ENCODE data around the gene ABHD12B. TPM values are rescaled to one million over a fixed set of nuclear protein-coding genes. Genes with fewer than 3 reads are reported as not detected.
"Not testable (repeated sequence)": the region's sequence is repeated elsewhere in the genome, so short reads cannot be mapped to it uniquely, and the experiment has no call there.

Gene ABHD12B
- polyA plus RNA-seq, 1 experiment = not detected

DNA sequence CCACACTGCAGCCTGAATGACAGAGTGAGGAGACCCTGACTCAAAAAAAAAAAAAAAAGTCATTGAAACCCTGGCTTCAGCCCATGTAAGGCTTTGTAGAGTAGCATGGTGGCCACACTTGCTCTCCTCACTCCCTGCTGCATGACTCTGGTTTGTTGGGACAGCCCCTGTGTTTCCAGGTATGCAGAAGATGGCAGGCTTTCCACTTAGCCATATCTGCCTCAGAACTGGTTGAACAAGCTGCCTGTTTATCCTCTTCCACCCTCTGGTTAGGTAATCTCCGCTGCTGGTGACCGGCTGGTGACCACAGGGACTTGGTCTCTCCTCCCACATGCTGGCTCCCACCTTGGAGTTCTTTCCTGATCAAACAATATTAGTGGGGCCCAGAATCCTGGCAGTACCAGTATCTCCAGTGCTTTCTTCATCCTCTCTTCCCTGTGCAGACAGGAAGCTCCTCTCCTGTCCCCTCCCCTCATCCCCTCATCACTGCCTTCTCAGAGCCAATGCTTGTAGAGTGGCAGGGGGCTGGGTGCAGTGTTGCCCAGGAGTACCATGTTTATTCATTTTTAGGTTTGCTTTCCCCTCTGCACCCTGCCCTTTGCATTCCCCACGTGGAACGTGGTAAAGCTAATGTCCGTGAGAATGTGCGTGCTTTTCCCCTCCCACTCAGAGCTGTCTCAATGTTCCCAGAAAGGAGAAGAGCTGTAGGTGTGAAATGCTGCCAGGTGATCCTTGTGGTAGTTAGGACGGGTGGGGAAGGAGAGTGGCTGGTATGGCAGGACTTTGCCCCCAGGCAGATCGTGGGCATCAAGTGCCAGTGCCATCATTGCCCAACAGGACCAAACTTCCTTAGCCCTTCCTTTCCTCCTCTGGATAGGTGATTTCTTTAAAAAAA, 11.3 kb downstream of the ABHD12B start:
- TF ChIP-seq CTCF (IDR thresholded peaks at IDR 0.05; ENCODE audit: insufficient read depth, low read depth, low read length) = no peak
- ChIA-PET CTCF (no interaction called here), POLR2A (no interaction called here)

GRCh38 chr14:50883827-50884197, 12.0 kb downstream of the ABHD12B start:
- POLR2A ChIA-PET = no interaction called here
- TF ChIP-seq CTCF (IDR thresholded peaks at IDR 0.05; ENCODE audit: insufficient read depth, low read depth, low read length) = no peak
- Histone ChIP-seq H3K27me3 (ENCODE audit: control insufficient read depth, insufficient read depth, low read length) (no peaks in the 10 kb centered on the region), H3K4me3 (ENCODE audit: low read depth, low read length) (no peak overlapping the region), H3K36me3 (ENCODE audit: control insufficient read depth, insufficient read depth, low read length) (no peaks in the 10 kb centered on the region)
- CTCF ChIA-PET = interaction anchor here (0.7 kb wide), 1 partner anchor 240 kb away, joined by 3 read pairs; no protein-coding TSS in a partner anchor
- DNase-seq (ENCODE audit: low read depth) = no peak

More for the DNA sequence above, 11.3 kb downstream of the ABHD12B start:
- no peak for DNase-seq (ENCODE audit: low read depth)
- H3K36me3 ChIP-seq (ENCODE audit: control insufficient read depth, insufficient read depth, low read length) = no peaks in the 10 kb centered on the region
- no peaks in the 10 kb centered on the region for H3K27me3 ChIP-seq (ENCODE audit: control insufficient read depth, insufficient read depth, low read length)
- no peak overlapping the region for H3K4me3 ChIP-seq (ENCODE audit: low read depth, low read length)

- no peak for TF ChIP-seq CTCF (IDR thresholded peaks at IDR 0.05; ENCODE audit: insufficient read depth, low read depth, low read length)
- no peaks in the 10 kb centered on the region for H3K27me3 ChIP-seq (ENCODE audit: control insufficient read depth, insufficient read depth, low read length)
- POLR2A ChIA-PET = no interaction called here
- no peak for DNase-seq (ENCODE audit: low read depth)
- CTCF ChIA-PET = no interaction called here
- no peak overlapping the region for H3K4me3 ChIP-seq (ENCODE audit: low read depth, low read length)
- no peaks in the 10 kb centered on the region for H3K36me3 ChIP-seq (ENCODE audit: control insufficient read depth, insufficient read depth, low read length)
These were observed 15.6 kb downstream of the ABHD12B start for GRCh38 chr14:50887476-50887875.

- ChIA-PET POLR2A (no interaction called here), CTCF (no interaction called here)
- Histone ChIP-seq H3K4me3 (ENCODE audit: low read depth, low read length) (no peak overlapping the region), H3K27me3 (ENCODE audit: control insufficient read depth, insufficient read depth, low read length) (no peaks in the 10 kb centered on the region), H3K36me3 (ENCODE audit: control insufficient read depth, insufficient read depth, low read length) (no peaks in the 10 kb centered on the region)
- TF ChIP-seq CTCF (IDR thresholded peaks at IDR 0.05; ENCODE audit: insufficient read depth, low read depth, low read length) = no peak
- no peak for DNase-seq (ENCODE audit: low read depth)
These were observed 20.4 kb downstream of the ABHD12B start for GRCh38 chr14:50892255-50892654.

DNA sequence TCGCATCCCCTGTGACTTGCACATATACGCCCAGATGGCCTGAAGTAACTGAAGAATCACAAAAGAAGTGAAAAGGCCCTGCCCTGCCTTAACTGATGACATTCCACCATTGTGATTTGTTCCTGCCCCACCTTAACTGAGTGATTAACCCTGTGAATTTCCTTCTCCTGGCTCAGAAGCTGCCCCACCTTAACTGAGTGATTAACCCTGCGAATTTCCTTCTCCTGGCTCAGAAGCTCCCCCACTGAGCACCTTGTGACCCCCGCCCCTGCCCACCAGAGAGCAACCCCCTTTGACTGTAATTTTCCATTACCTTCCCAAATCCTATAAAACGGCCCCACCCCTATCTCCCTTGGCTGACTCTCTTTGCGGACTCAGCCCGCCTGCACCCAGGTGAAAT, 24.6 kb downstream of the ABHD12B start:
- DNase-seq (ENCODE audit: low read depth); CTCF ChIA-PET; H3K27me3 ChIP-seq (ENCODE audit: control insufficient read depth, insufficient read depth, low read length); H3K4me3 ChIP-seq (ENCODE audit: low read depth, low read length); POLR2A ChIA-PET; H3K36me3 ChIP-seq (ENCODE audit: control insufficient read depth, insufficient read depth, low read length): not testable (repeated sequence)

- CTCF ChIA-PET; DNase-seq (ENCODE audit: low read depth); H3K36me3 ChIP-seq (ENCODE audit: control insufficient read depth, insufficient read depth, low read length); POLR2A ChIA-PET; H3K4me3 ChIP-seq (ENCODE audit: low read depth, low read length); H3K27me3 ChIP-seq (ENCODE audit: control insufficient read depth, insufficient read depth, low read length): not testable (repeated sequence)
These were observed 25.2 kb downstream of the ABHD12B start for GRCh38 chr14:50897005-50897404.

Measured in BJ (cell line).